Measurements from ENCODE around the gene KRAS.

KRAS gene

GRCh38 chr12:25262389-25263074 lies 11.8 kb upstream of the KRAS start:
- Mint-ChIP-seq H3K9me3 (no peaks in the 10 kb centered on the region), H3K27me3 (ENCODE audit: low read depth) (no peaks in the 10 kb centered on the region), H3K27ac (no peak overlapping the region), H3K36me3 (ENCODE audit: low read depth) (no peaks in the 10 kb centered on the region), H3K4me3 (no peak overlapping the region), H3K4me1 (no peaks in the 10 kb centered on the region)
- TF ChIP-seq, protein P1, sequence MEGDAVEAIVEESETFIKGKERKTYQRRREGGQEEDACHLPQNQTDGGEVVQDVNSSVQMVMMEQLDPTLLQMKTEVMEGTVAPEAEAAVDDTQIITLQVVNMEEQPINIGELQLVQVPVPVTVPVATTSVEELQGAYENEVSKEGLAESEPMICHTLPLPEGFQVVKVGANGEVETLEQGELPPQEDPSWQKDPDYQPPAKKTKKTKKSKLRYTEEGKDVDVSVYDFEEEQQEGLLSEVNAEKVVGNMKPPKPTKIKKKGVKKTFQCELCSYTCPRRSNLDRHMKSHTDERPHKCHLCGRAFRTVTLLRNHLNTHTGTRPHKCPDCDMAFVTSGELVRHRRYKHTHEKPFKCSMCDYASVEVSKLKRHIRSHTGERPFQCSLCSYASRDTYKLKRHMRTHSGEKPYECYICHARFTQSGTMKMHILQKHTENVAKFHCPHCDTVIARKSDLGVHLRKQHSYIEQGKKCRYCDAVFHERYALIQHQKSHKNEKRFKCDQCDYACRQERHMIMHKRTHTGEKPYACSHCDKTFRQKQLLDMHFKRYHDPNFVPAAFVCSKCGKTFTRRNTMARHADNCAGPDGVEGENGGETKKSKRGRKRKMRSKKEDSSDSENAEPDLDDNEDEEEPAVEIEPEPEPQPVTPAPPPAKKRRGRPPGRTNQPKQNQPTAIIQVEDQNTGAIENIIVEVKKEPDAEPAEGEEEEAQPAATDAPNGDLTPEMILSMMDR (IDR thresholded peaks at IDR 0.05; ENCODE audit: unreplicated experiment in 3 of 3): no peak

- TF ChIP-seq, protein P1 (IDR thresholded peaks at IDR 0.05; ENCODE audit: unreplicated experiment in 3 of 3): no peak
- no peak overlapping the region for H3K4me3 Mint-ChIP-seq
- H3K36me3 Mint-ChIP-seq (ENCODE audit: low read depth): no peaks in the 10 kb centered on the region
- no peaks in the 10 kb centered on the region for H3K4me1 Mint-ChIP-seq
- no peaks in the 10 kb centered on the region for H3K9me3 Mint-ChIP-seq
- peak overlapping the region in 1 of 3 experiments; percentile 84 for H3K27ac Mint-ChIP-seq
- no peaks in the 10 kb centered on the region for H3K27me3 Mint-ChIP-seq (ENCODE audit: low read depth)
These were observed 7.0 kb upstream of the KRAS start for GRCh38 chr12:25257590-25258324.

DNA sequence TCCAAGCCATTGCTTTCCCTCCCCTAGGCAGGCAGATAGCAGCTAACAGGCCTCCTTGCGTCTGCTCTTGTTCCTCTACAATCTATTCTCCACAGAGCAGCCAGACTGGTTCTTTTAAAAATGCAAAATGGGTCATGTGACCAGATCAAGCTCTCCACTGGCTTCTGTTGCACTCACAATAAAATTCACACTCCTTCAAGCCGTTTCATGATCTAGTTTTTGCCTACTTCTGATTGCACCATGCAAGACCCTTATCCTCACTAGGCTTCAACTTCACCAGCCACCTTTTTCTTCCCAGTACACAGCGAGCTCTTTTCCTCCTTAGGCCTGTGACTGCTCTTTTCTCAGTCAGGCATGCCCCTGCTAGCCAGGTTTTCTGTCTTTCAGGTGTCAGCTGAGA lies 6.1 kb upstream of the KRAS start:
- TF ChIP-seq, protein P1 (IDR thresholded peaks at IDR 0.05; ENCODE audit: unreplicated experiment in 3 of 3): no peak
- Mint-ChIP-seq H3K4me3 (no peak overlapping the region), H3K4me1 (no peaks in the 10 kb centered on the region), H3K36me3 (ENCODE audit: low read depth) (no peaks in the 10 kb centered on the region), H3K27me3 (ENCODE audit: low read depth) (no peaks in the 10 kb centered on the region), H3K9me3 (no peaks in the 10 kb centered on the region), H3K27ac (peak overlapping the region in 2 of 3 experiments; percentile 8 to 84)

DNA sequence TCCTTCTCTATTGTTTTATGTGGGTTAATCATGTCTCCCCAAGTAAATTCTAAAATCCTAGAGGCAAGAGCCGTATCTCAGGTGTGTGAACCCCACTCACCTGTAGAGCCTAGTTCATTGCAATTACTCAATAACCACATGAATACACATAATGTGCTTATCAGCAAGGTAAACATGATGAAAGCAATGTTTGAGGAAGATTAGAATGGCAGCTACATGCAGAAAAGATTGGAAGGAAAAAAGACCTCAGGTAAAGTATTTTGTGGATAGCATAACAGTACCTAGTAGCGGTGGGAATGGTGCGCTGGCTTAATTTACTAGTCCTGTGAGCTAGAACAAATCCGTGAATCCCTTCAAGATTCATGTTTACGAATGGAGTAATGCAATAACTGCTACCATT lies 5.3 kb upstream of the KRAS start:
- H3K4me3 Mint-ChIP-seq: no peak overlapping the region
- TF ChIP-seq, protein P1 (IDR thresholded peaks at IDR 0.05; ENCODE audit: unreplicated experiment in 3 of 3): no peak
- H3K36me3 Mint-ChIP-seq (ENCODE audit: low read depth): no peaks in the 10 kb centered on the region

DNA sequence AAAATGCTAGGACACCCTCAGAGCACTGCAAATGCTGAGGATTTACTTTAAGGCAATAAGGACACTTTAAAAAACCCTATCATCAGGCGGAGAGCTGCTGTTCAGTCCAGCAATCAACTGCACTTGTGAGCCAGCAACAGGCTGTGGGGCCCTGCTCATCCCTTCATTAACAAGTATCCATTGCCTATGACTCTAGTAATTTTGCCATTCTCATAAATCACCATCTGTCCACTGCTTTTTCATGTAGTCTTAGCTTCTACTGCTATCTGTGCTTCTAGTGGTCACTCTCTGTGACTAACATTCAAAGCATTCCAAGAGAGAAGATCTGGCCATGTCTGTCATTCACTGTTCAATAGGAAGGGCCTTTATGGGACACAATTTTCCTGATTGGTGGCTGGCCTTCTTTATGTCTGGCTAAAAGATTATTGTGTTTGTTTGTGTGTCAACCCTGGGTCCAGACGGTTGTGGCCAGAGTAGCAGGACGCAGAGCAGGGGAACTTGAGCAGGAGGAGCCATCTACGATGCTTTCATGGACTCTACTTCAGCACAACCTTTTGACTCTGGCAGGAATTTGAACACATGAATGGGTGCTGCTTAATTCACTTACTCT lies 3.6 kb upstream of the KRAS start:
- peak overlapping the region in 1 of 3 experiments; percentile 27 for H3K27ac Mint-ChIP-seq
- H3K27me3 Mint-ChIP-seq (ENCODE audit: low read depth): no peaks in the 10 kb centered on the region
- TF ChIP-seq, protein P1 (IDR thresholded peaks at IDR 0.05; ENCODE audit: unreplicated experiment in 3 of 3): no peak
- no peaks in the 10 kb centered on the region for H3K36me3 Mint-ChIP-seq (ENCODE audit: low read depth)
- H3K9me3 Mint-ChIP-seq: no peaks in the 10 kb centered on the region
- H3K4me1 Mint-ChIP-seq: peaks cover 6% of the 10 kb centered on the region
- no peak overlapping the region for H3K4me3 Mint-ChIP-seq

More for the DNA sequence above, 5.3 kb upstream of the KRAS start:
- Mint-ChIP-seq H3K4me1 (no peaks in the 10 kb centered on the region), H3K9me3 (no peaks in the 10 kb centered on the region), H3K27ac (no peak overlapping the region), H3K27me3 (ENCODE audit: low read depth) (no peaks in the 10 kb centered on the region)
